HEK293 (cell line): Measurements from ENCODE around the gene PRR19.

Experiments
- CTCF ChIP-seq: fragments of 450-650 bp; formaldehyde crosslinking; IDR thresholded peaks from 2 replicates; pipeline ENCODE4 v1.5.1; 2016; ENCODE audit warnings: missing biosample characterization, missing genetic modification characterization
- RBAK ChIP-seq: fragments of 450-650 bp; formaldehyde crosslinking; IDR thresholded peaks from 2 replicates; pipeline ENCODE4 v1.5.1; 2016; ENCODE audit warnings: missing biosample characterization, missing genetic modification characterization
- SALL2 ChIP-seq: fragments of 450-650 bp; formaldehyde crosslinking; IDR thresholded peaks from 2 replicates; pipeline ENCODE4 v1.5.0; 2017; ENCODE audit warnings: missing biosample characterization, mild to moderate bottlenecking, missing genetic modification characterization, borderline replicate concordance
- WT1 ChIP-seq: fragments of 450-650 bp; formaldehyde crosslinking; IDR thresholded peaks from 2 replicates; pipeline ENCODE4 v1.5.1; 2016; ENCODE audit warnings: missing biosample characterization, missing genetic modification characterization
- ZBTB1 ChIP-seq: fragments of 450-650 bp; formaldehyde crosslinking; IDR thresholded peaks from 2 replicates; pipeline ENCODE4 v1.5.1; 2016; ENCODE audit warnings: missing biosample characterization, missing genetic modification characterization
- ZBTB7A ChIP-seq: fragments of 450-650 bp; formaldehyde crosslinking; IDR thresholded peaks from 2 replicates; pipeline ENCODE4 v1.5.1; 2016; ENCODE audit warnings: low read depth, missing biosample characterization, missing genetic modification characterization
- ZFP37 ChIP-seq: fragments of 450-650 bp; formaldehyde crosslinking; IDR thresholded peaks from 2 replicates; pipeline ENCODE4 v1.5.1; 2016; ENCODE audit warnings: missing biosample characterization, missing genetic modification characterization
- ZNF18 ChIP-seq: fragments of 450-650 bp; formaldehyde crosslinking; IDR thresholded peaks from 2 replicates; pipeline ENCODE4 v1.5.1; 2016; ENCODE audit warnings: missing biosample characterization, missing genetic modification characterization
- ZNF24 ChIP-seq: fragments of 450-650 bp; formaldehyde crosslinking; IDR thresholded peaks from 2 replicates; pipeline ENCODE4 v1.5.1; 2016; ENCODE audit warnings: missing biosample characterization, missing genetic modification characterization
- ZNF274 ChIP-seq, 2 experiments: fragments of 200-500 bp in 1 of 2; fragments of 450-650 bp in 1 of 2; sonication (Bioruptor generic) in 1 of 2; formaldehyde crosslinking in 1 of 2; IDR thresholded peaks; 2 replicates each; pipeline versions ENCODE4 v1.5.1 to v1.6.1; 2014 to 2016; ENCODE audit warnings: borderline replicate concordance in 1 of 2, inconsistent platforms in 1 of 2, low read length in 1 of 2, missing biosample characterization in 1 of 2, missing genetic modification characterization in 1 of 2
- ZNF324 ChIP-seq: fragments of 450-650 bp; formaldehyde crosslinking; IDR thresholded peaks from 2 replicates; pipeline ENCODE4 v1.5.1; 2016; ENCODE audit warnings: missing biosample characterization, missing genetic modification characterization
- ZNF398 ChIP-seq: fragments of 450-650 bp; formaldehyde crosslinking; IDR thresholded peaks from 2 replicates; pipeline ENCODE4 v1.5.1; 2017; ENCODE audit warnings: missing biosample characterization, missing genetic modification characterization
- ZNF843 ChIP-seq: fragments of 450-650 bp; formaldehyde crosslinking; IDR thresholded peaks from 2 replicates; pipeline ENCODE4 v1.5.1; 2016; ENCODE audit warnings: missing biosample characterization, missing genetic modification characterization
- TF ChIP-seq, protein P1 (sequence below): fragments of 450-650 bp; formaldehyde crosslinking; IDR thresholded peaks from 2 replicates; pipeline ENCODE4; 2016; ENCODE audit warnings: missing biosample characterization, missing genetic modification characterization

DNA sequence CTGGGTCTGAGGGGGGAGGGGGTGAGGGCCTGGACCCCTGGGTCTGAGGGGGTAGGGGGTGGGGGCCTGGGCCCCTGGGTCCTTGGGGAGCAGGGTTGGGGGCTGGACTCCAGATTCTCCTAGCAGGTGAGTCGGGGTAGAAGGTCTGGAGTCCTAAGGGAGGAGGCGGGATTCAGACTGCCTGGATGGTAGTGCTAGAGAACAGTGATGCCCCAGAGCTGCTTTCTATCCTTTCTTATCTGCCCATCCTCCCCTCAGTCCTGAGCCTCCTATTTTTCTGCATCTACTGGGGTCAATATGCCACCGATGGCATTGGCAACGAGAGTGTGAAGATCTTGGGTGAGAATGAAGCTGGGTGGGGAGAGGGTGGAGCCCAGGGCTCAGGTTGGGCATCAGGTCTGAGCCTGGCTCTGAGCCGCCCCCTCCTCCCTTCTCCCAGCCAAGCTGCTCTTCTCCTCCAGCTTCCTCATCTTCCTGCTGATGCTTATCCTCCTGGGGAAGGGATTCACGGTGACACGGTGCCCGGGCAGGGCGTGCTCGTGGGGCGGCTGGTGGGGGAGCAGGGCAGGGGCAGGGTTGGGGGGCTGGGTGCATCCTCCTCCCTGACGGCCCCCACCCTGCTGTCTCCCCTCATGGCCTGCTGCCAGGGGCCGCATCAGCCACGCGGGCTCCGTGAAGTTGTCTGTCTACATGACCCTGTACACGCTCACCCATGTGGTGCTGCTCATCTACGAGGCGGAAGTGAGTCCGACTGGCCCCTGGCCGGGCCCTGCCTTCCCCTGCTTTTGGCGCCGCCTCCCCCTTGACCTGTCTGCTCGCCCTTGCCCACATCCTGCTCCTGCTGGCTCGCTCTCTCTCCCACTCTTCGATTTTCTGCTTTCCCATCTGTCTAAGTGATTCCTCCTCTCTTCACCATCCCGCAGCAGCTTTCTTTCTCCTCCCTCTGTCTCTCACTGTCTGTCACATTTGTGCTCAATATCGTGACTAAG lies 14.6 kb downstream of the PRR19 start:
- no peak for TF ChIP-seq RBAK (tag by site-specific recombination)
- TF ChIP-seq, protein P1, sequence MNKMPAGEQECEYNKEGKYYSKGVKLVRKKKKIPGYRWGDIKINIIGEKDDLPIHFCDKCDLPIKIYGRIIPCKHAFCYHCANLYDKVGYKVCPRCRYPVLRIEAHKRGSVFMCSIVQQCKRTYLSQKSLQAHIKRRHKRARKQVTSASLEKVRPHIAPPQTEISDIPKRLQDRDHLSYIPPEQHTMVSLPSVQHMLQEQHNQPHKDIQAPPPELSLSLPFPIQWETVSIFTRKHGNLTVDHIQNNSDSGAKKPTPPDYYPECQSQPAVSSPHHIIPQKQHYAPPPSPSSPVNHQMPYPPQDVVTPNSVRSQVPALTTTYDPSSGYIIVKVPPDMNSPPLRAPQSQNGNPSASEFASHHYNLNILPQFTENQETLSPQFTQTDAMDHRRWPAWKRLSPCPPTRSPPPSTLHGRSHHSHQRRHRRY (tag by site-specific recombination), result no peak
- no peak for TF ChIP-seq WT1 (tag by site-specific recombination)
- TF ChIP-seq ZNF24 (tag by site-specific recombination), result no peak
- TF ChIP-seq ZFP37, result no peak
- no peak for TF ChIP-seq CTCF (tag by site-specific recombination)
- no peak for TF ChIP-seq SALL2 (tag by site-specific recombination)
- TF ChIP-seq ZBTB1 (tag by site-specific recombination), result no peak
- TF ChIP-seq ZNF324 (tag by site-specific recombination), result no peak
- no peak for TF ChIP-seq ZNF398 (tag by site-specific recombination)
- TF ChIP-seq ZNF274 (IDR thresholded peaks at IDR 0.05; ENCODE audit: low read length), result no peak
- no peak for TF ChIP-seq ZNF274 (tag by site-specific recombination; IDR thresholded peaks at IDR 0.05; ENCODE audit: borderline replicate concordance)
- TF ChIP-seq ZNF843 (tag by site-specific recombination), result no peak
- no peak for TF ChIP-seq ZNF18 (tag by site-specific recombination)
- TF ChIP-seq ZBTB7A (tag by site-specific recombination), result no peak
